PC-9 (cell line): ENCODE data around the gene JTB. TPM values are rescaled to one million over a fixed set of nuclear protein-coding genes. Genes with fewer than 3 reads are reported as not detected.
A peak's percentile ranks its signal among the peaks of the same experiment; 100 is the strongest.

Experiments
- BruUV-seq: library from RNA; stranded (reverse); fragments of 400-500 nt; replicated peaks from 2 replicates; lab custom pipeline; 2021; lab: Mats Ljungman, UMichigan
- CTCF ChIA-PET: fragments of 300-600 bp; sonication (Branson Sonifier 250); formaldehyde crosslinking; loops from one replicate; lab custom pipeline; 2022; ENCODE audit warnings: antibody characterized with exemption; lab: Charles Lee
- POLR2A ChIA-PET: fragments of 300-600 bp; sonication (Branson Sonifier 250); formaldehyde crosslinking; loops from one replicate; lab custom pipeline; 2022; ENCODE audit warnings: antibody characterized with exemption; ENCODE audit not compliant: unreplicated experiment; lab: Charles Lee
- DNase-seq, 2 experiments: peaks; one replicate each; pipeline versions ENCODE4 v3.0.0 to v3.0.0-alpha.2; 2015 to 2022; ENCODE audit warnings: mixed read lengths in 1 of 2
- H2AFZ ChIP-seq: fragments of 200-600 bp; sonication (generic); 2 replicates; pipeline ENCODE4 v1.8.1; 2017; ENCODE audit warnings: antibody characterized with exemption
- H3F3A ChIP-seq: fragments of 200-600 bp; sonication (generic); 2 replicates; pipeline ENCODE4 v1.8.1; 2017; ENCODE audit warnings: antibody characterized with exemption, mild to moderate bottlenecking, low read depth; ENCODE audit not compliant: insufficient read depth
- H3K27ac ChIP-seq: fragments of 200-600 bp; sonication (generic); 2 replicates; pipeline ENCODE4 v1.6.1; 2016; ENCODE audit warnings: mixed run types
- H3K27me3 ChIP-seq: fragments of 200-600 bp; sonication (generic); 2 replicates; pipeline ENCODE4 v1.6.1; 2016; ENCODE audit warnings: low read depth, mixed run types; ENCODE audit not compliant: insufficient read depth
- H3K36me3 ChIP-seq: fragments of 200-600 bp; sonication (generic); 2 replicates; pipeline ENCODE4 v1.6.1; 2016; ENCODE audit warnings: low read depth, mixed run types
- H3K4me1 ChIP-seq: fragments of 200-600 bp; sonication (generic); replicated peaks from 2 replicates; pipeline ENCODE4 v1.6.1; 2016; ENCODE audit warnings: mixed run types; ENCODE audit not compliant: insufficient read depth
- H3K4me2 ChIP-seq: fragments of 200-600 bp; sonication (generic); 2 replicates; pipeline ENCODE4 v1.6.1; 2017; ENCODE audit warnings: mixed run types
- H3K4me3 ChIP-seq: fragments of 200-600 bp; sonication (generic); 2 replicates; pipeline ENCODE4 v1.6.1; 2016; ENCODE audit warnings: mixed run types
- H3K79me2 ChIP-seq: fragments of 200-600 bp; sonication (generic); 2 replicates; pipeline ENCODE4 v1.6.1; 2017; ENCODE audit warnings: low read depth, mixed run types
- H3K9me2 ChIP-seq: fragments of 200-600 bp; sonication (generic); 2 replicates; pipeline ENCODE4 v1.8.1; 2017; ENCODE audit warnings: mild to moderate bottlenecking; ENCODE audit not compliant: insufficient read depth
- H3K9me3 ChIP-seq: fragments of 200-600 bp; sonication (generic); 2 replicates; pipeline ENCODE4 v1.8.1; 2016; ENCODE audit warnings: low read depth; ENCODE audit not compliant: insufficient read depth
- H4K20me1 ChIP-seq: fragments of 200-600 bp; sonication (generic); 2 replicates; pipeline ENCODE4 v1.8.1; 2017; ENCODE audit not compliant: insufficient read depth
- CTCF ChIP-seq: fragments of 200-600 bp; sonication (generic); conservative IDR thresholded peaks from 2 replicates; pipeline ENCODE4 v1.6.1; 2017; ENCODE audit warnings: mixed run types, antibody characterized with exemption, mild to moderate bottlenecking, moderate library complexity
- EZH2 ChIP-seq: fragments of 200-600 bp; sonication (generic); IDR thresholded peaks from 2 replicates; pipeline ENCODE4 v1.8.0; 2017; ENCODE audit warnings: antibody characterized with exemption, low read depth
- intact Hi-C: fragments of 100-400 bp; cut with micrococcal nuclease; formaldehyde crosslinking; loops from one replicate; pipeline ENCODE4 v1.10.0; 2022; ENCODE audit not compliant: unreplicated experiment
- total RNA-seq: library from RNA; stranded (reverse); gene quantifications from 2 replicates; pipeline ENCODE4 v1.2.3, GENCODE V29; 2021

Gene JTB
- total RNA-seq, 1 experiment from 2014 or later, result 106 TPM

GRCh38 chr1:153963850-153964331, 13.6 kb downstream of the JTB start:
- peak; percentile 90 to 92 for DNase-seq
- Histone ChIP-seq H3K36me3 (no peaks in the 10 kb centered on the region), H3K27me3 (no peaks in the 10 kb centered on the region), H2AFZ (peak overlapping the region; percentile 66), H3F3A (peaks cover 79% of the 10 kb centered on the region), H3K79me2 (peaks cover 48% of the 10 kb centered on the region), H3K4me2 (peak overlapping the region; percentile 98), H3K27ac (peak overlapping the region; percentile 92), H4K20me1 (no peaks in the 10 kb centered on the region), H3K9me3 (no peaks in the 10 kb centered on the region), H3K4me3 (peak overlapping the region; percentile 91), H3K4me1 (peaks cover 48% of the 10 kb centered on the region), H3K9me2 (no peaks in the 10 kb centered on the region)
- intact Hi-C loops, result loop anchor here (1.0 to 10.0 kb wide), 4 partner anchors 18 to 429 kb away; partner anchors contain the start of genes DENND4B, HAX1, S100A2 and S100A6
- TSS peak; percentile 56 for BruUV-seq
- no peak for TF ChIP-seq CTCF
- no peak for TF ChIP-seq EZH2
- CTCF ChIA-PET, result interaction anchor here (0.5 to 0.6 kb wide), 2 partner anchors 283 to 475 kb away, joined by 3 read pairs; no protein-coding TSS in a partner anchor
- POLR2A ChIA-PET, result interaction anchor here (0.5 to 0.8 kb wide), 3 partner anchors 8 to 86 kb away, joined by 5 to 10 read pairs (median 5); no protein-coding TSS in a partner anchor

GRCh38 chr1:153963030-153963849, 14.2 kb downstream of the JTB start, which contains the start of gene SLC39A1:
TSS of gene SLC39A1 (minus strand) at chr1:153963537. CDS start at chr1:153962715, 822 bp downstream.
- ChIA-PET POLR2A (interaction anchor here (0.5 to 1.1 kb wide), 9 partner anchors 14 to 355 kb away, joined by 3 to 15 read pairs (median 6); partner anchors contain the start of genes JTB, RPS27 and S100A13), CTCF (interaction anchor here (0.5 to 1.3 kb wide), 2 partner anchors 23 to 284 kb away, joined by 3 to 4 read pairs; partner anchors contain the start of gene RAB13)
- H3K27ac ChIP-seq, result peak within 1 kb of the TSS; percentile 92
- peaks cover 48% of the 10 kb centered on the region for H3K79me2 ChIP-seq
- H3K4me2 ChIP-seq, result peak within 1 kb of the TSS; percentile 98
- TF ChIP-seq CTCF (no peak), EZH2 (no peak)
- no peaks in the 10 kb centered on the region for H3K9me3 ChIP-seq
- H3K4me1 ChIP-seq, result peaks cover 42% of the 10 kb centered on the region
- BruUV-seq, result TSS peak; percentile 34
- peak within 1 kb of the TSS; percentile 91 for H3K4me3 ChIP-seq
- H3F3A ChIP-seq, result peaks cover 79% of the 10 kb centered on the region
- H3K27me3 ChIP-seq, result no peaks in the 10 kb centered on the region
- intact Hi-C loops, result loop anchor here (1.0 to 10.0 kb wide), 4 partner anchors 17 to 428 kb away; partner anchors contain the start of genes DENND4B, HAX1, S100A2 and S100A6
- no peaks in the 10 kb centered on the region for H3K9me2 ChIP-seq
- H3K36me3 ChIP-seq, result no peaks in the 10 kb centered on the region
- H2AFZ ChIP-seq, result peak within 1 kb of the TSS; percentile 66
- peak; percentile 91 to 98 for DNase-seq
- no peaks in the 10 kb centered on the region for H4K20me1 ChIP-seq
